GM10248 (cell line): ENCODE data around the gene RNF31.
"Not testable (repeated sequence)": the region's sequence is repeated elsewhere in the genome, so short reads cannot be mapped to it uniquely, and the experiment has no call there.

Source experiments
- CTCF ChIA-PET: fragments of 300-600 bp; sonication (Branson Sonifier 250); formaldehyde crosslinking; extraction: SDS; loops from one replicate; lab custom pipeline; 2021; ENCODE audit warnings: antibody characterized with exemption; lab: Yijun Ruan, JAX
- POLR2A ChIA-PET: fragments of 350-650 bp; sonication (Branson Sonifier 250); formaldehyde crosslinking; extraction: SDS; loops from one replicate; lab custom pipeline; 2020; ENCODE audit warnings: antibody characterized with exemption; lab: Yijun Ruan, JAX
- DNase-seq: peaks from one replicate; pipeline ENCODE4 v3.0.0; 2012; ENCODE audit errors: extremely low spot score
- CTCF ChIP-seq: IDR thresholded peaks from 2 replicates; pipeline ENCODE4 v1.5.1; 2012; ENCODE audit warnings: mild to moderate bottlenecking, low read depth; ENCODE audit errors: extremely low read depth, missing control alignments, control extremely low read depth

Gene RNF31

GRCh38 chr14:24102357-24103048, 44.8 kb upstream of the RNF31 start:
- no peak for TF ChIP-seq CTCF
- POLR2A ChIA-PET: interaction anchor here (1.6 to 2.4 kb wide), 2 partner anchors 7 to 11 kb away, joined by 3 to 11 read pairs; partner anchors contain the start of genes DCAF11 and NRL
- DNase-seq: no peak
- CTCF ChIA-PET: interaction anchor here (1.0 to 13.5 kb wide), 4 partner anchors 8 to 88 kb away, joined by 3 to 246 read pairs (median 4); partner anchors contain the start of genes DCAF11, NRL and PCK2

- ChIA-PET POLR2A (interaction anchor here (1.6 to 2.4 kb wide), 2 partner anchors 8 to 11 kb away, joined by 3 to 11 read pairs; partner anchors contain the start of genes DCAF11 and NRL), CTCF (interaction anchor here (1.4 to 13.5 kb wide), 2 partner anchors 9 to 14 kb away, joined by 3 to 246 read pairs; partner anchors contain the start of gene PCK2)
- no peak for DNase-seq
- TF ChIP-seq CTCF: no peak
Observed at GRCh38 chr14:24103451-24103850, 43.8 kb upstream of the RNF31 start.

- POLR2A ChIA-PET, DNase-seq: not testable (repeated sequence)
- CTCF ChIA-PET: interaction anchor here (2.0 to 13.5 kb wide), 4 partner anchors 11 to 202 kb away, joined by 5 to 246 read pairs (median 63); partner anchors contain the start of genes CIDEB and PCK2
Observed at GRCh38 chr14:24105609-24106239, 41.6 kb upstream of the RNF31 start.

- CTCF ChIA-PET: interaction anchor here (1.5 to 13.5 kb wide), 8 partner anchors 11 to 518 kb away, joined by 3 to 246 read pairs (median 32); partner anchors contain the start of genes CIDEB and PCK2
Observed at GRCh38 chr14:24106672-24107271, 40.5 kb upstream of the RNF31 start.

GRCh38 chr14:24108336-24108874, 38.9 kb upstream of the RNF31 start:
- POLR2A ChIA-PET: interaction anchor here (0.7 kb wide), 1 partner anchor 50 kb away, joined by 3 read pairs; no protein-coding TSS in a partner anchor

More at GRCh38 chr14:24106672-24107271, 40.5 kb upstream of the RNF31 start:
- no peak for DNase-seq
- no peak for TF ChIP-seq CTCF
- POLR2A ChIA-PET: no interaction called here

More at GRCh38 chr14:24108336-24108874, 38.9 kb upstream of the RNF31 start:
- CTCF ChIA-PET: interaction anchor here (0.7 to 13.5 kb wide), 43 partner anchors 10 to 559 kb away, joined by 3 to 246 read pairs (median 5); partner anchors contain the start of genes CARMIL3, CHMP4A, DHRS4L2 and EMC9
- DNase-seq: no peak
- no peak for TF ChIP-seq CTCF
